ENCODE results near the gene CSNK1G1.

- TF ChIP-seq, protein P1, sequence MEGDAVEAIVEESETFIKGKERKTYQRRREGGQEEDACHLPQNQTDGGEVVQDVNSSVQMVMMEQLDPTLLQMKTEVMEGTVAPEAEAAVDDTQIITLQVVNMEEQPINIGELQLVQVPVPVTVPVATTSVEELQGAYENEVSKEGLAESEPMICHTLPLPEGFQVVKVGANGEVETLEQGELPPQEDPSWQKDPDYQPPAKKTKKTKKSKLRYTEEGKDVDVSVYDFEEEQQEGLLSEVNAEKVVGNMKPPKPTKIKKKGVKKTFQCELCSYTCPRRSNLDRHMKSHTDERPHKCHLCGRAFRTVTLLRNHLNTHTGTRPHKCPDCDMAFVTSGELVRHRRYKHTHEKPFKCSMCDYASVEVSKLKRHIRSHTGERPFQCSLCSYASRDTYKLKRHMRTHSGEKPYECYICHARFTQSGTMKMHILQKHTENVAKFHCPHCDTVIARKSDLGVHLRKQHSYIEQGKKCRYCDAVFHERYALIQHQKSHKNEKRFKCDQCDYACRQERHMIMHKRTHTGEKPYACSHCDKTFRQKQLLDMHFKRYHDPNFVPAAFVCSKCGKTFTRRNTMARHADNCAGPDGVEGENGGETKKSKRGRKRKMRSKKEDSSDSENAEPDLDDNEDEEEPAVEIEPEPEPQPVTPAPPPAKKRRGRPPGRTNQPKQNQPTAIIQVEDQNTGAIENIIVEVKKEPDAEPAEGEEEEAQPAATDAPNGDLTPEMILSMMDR (IDR thresholded peaks at IDR 0.05; ENCODE audit: insufficient read depth, low read depth, low read length): no peak
- TF ChIP-seq EZH2 (IDR thresholded peaks at IDR 0.05; ENCODE audit: insufficient read depth, low read length): no peak
These were observed 25.2 kb upstream of the CSNK1G1 start, which contains the start of gene PCLAF for GRCh38 chr15:64381000-64381751.
